Lung (tissue), 12 donors: ENCODE data around the gene TXNDC8. TPM values are rescaled to one million over a fixed set of nuclear protein-coding genes. Genes with fewer than 3 reads are reported as not detected.

ENCODE experiments used
- ATAC-seq: fragments of 200-7000 bp; cut with Tn5 transposase; one replicate; pipeline ENCODE4 v1.9.1; 2020; ENCODE audit warnings: moderate number of reproducible peaks; ENCODE audit not compliant: insufficient read depth, low FRiP score
- DNase-seq, 3 donors: peaks; one replicate each; pipeline ENCODE4 v3.0.0-alpha.2; 2013 to 2017
- H3K27ac ChIP-seq, 2 donors: one replicate each; pipeline ENCODE4 v1.5.1; 2013; ENCODE audit warnings: mild to moderate bottlenecking in 2 of 2, moderate library complexity in 2 of 2, control low read depth in 1 of 2, inconsistent platforms in 1 of 2, low read depth in 1 of 2, low read length in 1 of 2
- H3K27me3 ChIP-seq, 3 donors: one replicate each; pipeline ENCODE4 v1.5.1; 2013; ENCODE audit warnings: low read length in 2 of 3; ENCODE audit not compliant: control insufficient read depth in 3 of 3, insufficient read depth in 3 of 3
- H3K36me3 ChIP-seq, 4 donors: one replicate each; pipeline ENCODE4 v1.5.1; 2013; ENCODE audit warnings: low read length in 4 of 4, mild to moderate bottlenecking in 1 of 4, moderate library complexity in 1 of 4; ENCODE audit not compliant: control insufficient read depth in 4 of 4, insufficient read depth in 4 of 4
- H3K4me1 ChIP-seq, 5 donors: one replicate each; pipeline ENCODE4 v1.5.1; 2013; ENCODE audit warnings: low read length in 5 of 5, mild to moderate bottlenecking in 2 of 5, moderate library complexity in 1 of 5; ENCODE audit not compliant: control insufficient read depth in 5 of 5, insufficient read depth in 5 of 5
- H3K4me3 ChIP-seq: one replicate; pipeline ENCODE4 v1.5.1; 2013; ENCODE audit warnings: mild to moderate bottlenecking, control low read depth, moderate library complexity
- H3K9ac ChIP-seq, 2 donors: one replicate each; pipeline ENCODE4 v1.5.1; 2013; ENCODE audit warnings: low read length in 2 of 2, control low read depth in 1 of 2; ENCODE audit not compliant: insufficient read depth in 1 of 2
- H3K9me3 ChIP-seq, 4 donors: one replicate each; pipeline ENCODE4 v1.5.1; 2013; ENCODE audit warnings: low read length in 3 of 4, mild to moderate bottlenecking in 1 of 4, moderate library complexity in 1 of 4; ENCODE audit not compliant: control insufficient read depth in 4 of 4, insufficient read depth in 3 of 4
- CTCF ChIP-seq: IDR thresholded peaks from 2 replicates; pipeline ENCODE4 v1.5.1; 2012; ENCODE audit warnings: mild to moderate bottlenecking; ENCODE audit errors: control extremely low read depth, extremely low read depth
- WGBS, 2 donors: extraction: QIAGEN DNeasy Blood & Tissue Kit; methylation state at CpG; one replicate each; pipeline ENCODE4 v1.1.7; 2013; 5-methylcytosine and 5-hydroxymethylcytosine counted together
- polyA plus RNA-seq, 2 donors: library from polyadenylated mRNA; stranded (reverse); fragments of 200-250 nt; gene quantifications; one replicate each; pipeline ENCODE4 v1.2.1, GENCODE V29; 2013
- total RNA-seq, 2 donors: library from RNA; depleted of rRNA in 1 of 2; stranded (reverse); fragments of >200 nt in 1 of 2; gene quantifications; one replicate each; pipeline ENCODE4 v1.2.1, GENCODE V29; 2014 to 2021
- donor health status: control.
- donor health status: control.
- donor health status: Bipolar disorder and iron deficiency.
- donor health status: healthy.
- donor health status: DM: yes; HTN: yes; CAD: no.

TXNDC8 gene
- total and polyA plus RNA-seq, 4 donors, result not detected

- 52 to 60% methylated on average over 3 of the region's 3 CpGs for WGBS, 2 donors
- no peak for TF ChIP-seq CTCF
Observed at GRCh38 chr9:110346325-110346724, 8.7 kb upstream of the TXNDC8 start.

GRCh38 chr9:110344821-110345220 is 7.2 kb upstream of the TXNDC8 start:
- WGBS, 2 donors, result 85 to 93% methylated on average over 6 of the region's 6 CpGs
- no peak for TF ChIP-seq CTCF
- H3K9me3 ChIP-seq, result no peaks in the 10 kb centered on the region
- no peak for ATAC-seq
- no peak overlapping the region for H3K9ac ChIP-seq
- DNase-seq, result peak in 1 of 3 donors; percentile 35
- H3K36me3 ChIP-seq, result no peaks in the 10 kb centered on the region
- H3K27ac ChIP-seq, result no peak overlapping the region
- no peaks in the 10 kb centered on the region for H3K4me1 ChIP-seq
- no peaks in the 10 kb centered on the region for H3K27me3 ChIP-seq
- H3K4me3 ChIP-seq, result no peak overlapping the region

More at GRCh38 chr9:110346325-110346724, 8.7 kb upstream of the TXNDC8 start:
- Histone ChIP-seq H3K27me3 (no peaks in the 10 kb centered on the region), H3K9me3 (no peaks in the 10 kb centered on the region), H3K4me1 (no peaks in the 10 kb centered on the region), H3K9ac (no peak overlapping the region), H3K4me3 (no peak overlapping the region), H3K36me3 (no peaks in the 10 kb centered on the region), H3K27ac (no peak overlapping the region)
- DNase-seq (no peak), ATAC-seq (no peak)

GRCh38 chr9:110343551-110343950 is 5.9 kb upstream of the TXNDC8 start:
- no peak overlapping the region for H3K4me3 ChIP-seq
- no peaks in the 10 kb centered on the region for H3K9me3 ChIP-seq
- ATAC-seq (no peak), DNase-seq (no peak)
- TF ChIP-seq CTCF, result no peak
- no peaks in the 10 kb centered on the region for H3K36me3 ChIP-seq
- no peak overlapping the region for H3K9ac ChIP-seq
- no peaks in the 10 kb centered on the region for H3K27me3 ChIP-seq
- H3K27ac ChIP-seq, result no peak overlapping the region
- H3K4me1 ChIP-seq, result no peaks in the 10 kb centered on the region
- 83 to 93% methylated on average over 5 of the region's 5 CpGs for WGBS, 2 donors

GRCh38 chr9:110340306-110340705 is 2.6 kb upstream of the TXNDC8 start:
- no peaks in the 10 kb centered on the region for H3K4me1 ChIP-seq
- WGBS, 2 donors, result 64 to 75% methylated on average over 2 of the region's 2 CpGs
- peaks cover 0 to 2% (median 0%) of the 10 kb centered on the region in 4 donors for H3K9me3 ChIP-seq
- no peaks in the 10 kb centered on the region for H3K36me3 ChIP-seq
- no peaks in the 10 kb centered on the region for H3K27me3 ChIP-seq
- H3K4me3 ChIP-seq, result no peak overlapping the region
- no peak for ATAC-seq
- H3K9ac ChIP-seq, result no peak overlapping the region
- H3K27ac ChIP-seq, result no peak overlapping the region
- TF ChIP-seq CTCF, result no peak
- DNase-seq, result no peak
